ENCODE data around the gene SYF2. TPM values are rescaled to one million over a fixed set of nuclear protein-coding genes. Genes with fewer than 3 reads are reported as not detected.

SYF2 gene
- total and polyA plus RNA-seq, 2 of the 13 experiments (the other 11 are each of a cell fraction or from before 2014, with no cell fraction given), result 17.8 to 34.1 TPM

DNA sequence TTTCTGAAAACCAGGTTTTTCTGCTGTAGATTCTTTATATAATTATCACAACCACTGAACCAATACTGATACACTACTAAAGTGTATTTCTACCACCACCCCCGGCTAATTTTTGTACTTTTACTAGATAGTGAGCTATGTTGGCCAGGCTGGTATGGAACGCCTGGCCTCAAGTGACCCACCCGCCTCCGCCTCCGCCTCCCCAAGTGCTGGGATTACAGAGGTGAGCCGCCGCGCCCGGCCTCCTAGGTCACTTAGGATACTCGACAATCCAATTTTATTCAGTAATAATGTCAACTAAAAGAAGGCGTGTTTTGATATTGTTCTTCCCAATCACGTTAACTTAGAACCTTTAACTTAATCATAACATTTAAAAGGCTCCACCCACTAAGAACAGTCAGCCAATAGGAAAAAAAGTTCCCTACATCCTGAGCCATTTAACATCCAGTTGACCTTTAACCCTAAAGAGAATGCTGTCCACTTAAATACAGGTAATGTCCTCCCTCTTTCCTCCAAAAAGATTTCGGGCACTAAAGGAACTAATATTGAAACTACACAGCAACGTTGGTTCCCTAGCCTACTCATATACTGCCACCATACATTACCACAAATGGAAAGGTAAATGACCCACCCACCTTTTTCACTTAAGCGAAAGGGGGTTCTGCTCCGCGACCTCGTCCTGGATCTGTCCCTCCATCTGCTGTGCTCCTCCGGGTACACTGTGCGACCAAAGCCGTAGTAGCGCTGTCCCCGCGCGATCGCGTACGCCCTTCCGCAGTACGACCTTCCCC lies 13.7 kb upstream of the SYF2 start (continued):
- TF ChIP-seq ZNF598 (CRISPR knock-in tag; IDR thresholded peaks at IDR 0.05; ENCODE audit: borderline replicate concordance) (no peak), POLR2G (IDR thresholded peaks at IDR 0.05; ENCODE audit: low read depth, low read length) (no peak), KDM2A (CRISPR knock-in tag; IDR thresholded peaks at IDR 0.05; ENCODE audit: borderline replicate concordance, low read depth) (peak; percentile 5; the same call in 1 of the 2 replicates), CENPX (CRISPR knock-in tag; IDR thresholded peaks at IDR 0.05) (no peak), HOXA3 (CRISPR knock-in tag; IDR thresholded peaks at IDR 0.05) (0 out of 2 replicates have a peak, but pooled peaks have one; percentile 19), NR2F6 (IDR thresholded peaks at IDR 0.05) (peak; percentile 73), NR2F6 (CRISPR knock-in tag; IDR thresholded peaks at IDR 0.05) (peak; percentile 48; the same call in 1 of the 2 replicates), SMARCE1 (IDR thresholded peaks at IDR 0.05; ENCODE audit: borderline replicate concordance) (no peak), NONO (IDR thresholded peaks at IDR 0.05) (no peak), NONO (CRISPR knock-in tag; conservative IDR thresholded peaks at IDR 0.05) (peak; percentile 60; the same call in 1 of the 2 replicates), PRMT3 (CRISPR knock-in tag; IDR thresholded peaks at IDR 0.05; ENCODE audit: borderline replicate concordance, low read depth) (no peak), SRF (IDR thresholded peaks at IDR 0.05; ENCODE audit: low read depth, low read length) (no peak), ZFX (CRISPR knock-in tag; IDR thresholded peaks at IDR 0.05; ENCODE audit: low read depth) (no peak), ZNF678 (CRISPR knock-in tag; IDR thresholded peaks at IDR 0.05) (no peak), ZNF746 (CRISPR knock-in tag; IDR thresholded peaks at IDR 0.05) (no peak), ZNF510 (CRISPR knock-in tag; IDR thresholded peaks at IDR 0.05; ENCODE audit: low read depth) (no peak), KDM3A (CRISPR knock-in tag; IDR thresholded peaks at IDR 0.05; ENCODE audit: low read depth) (no peak)
- TF ChIP-seq, protein P1, sequence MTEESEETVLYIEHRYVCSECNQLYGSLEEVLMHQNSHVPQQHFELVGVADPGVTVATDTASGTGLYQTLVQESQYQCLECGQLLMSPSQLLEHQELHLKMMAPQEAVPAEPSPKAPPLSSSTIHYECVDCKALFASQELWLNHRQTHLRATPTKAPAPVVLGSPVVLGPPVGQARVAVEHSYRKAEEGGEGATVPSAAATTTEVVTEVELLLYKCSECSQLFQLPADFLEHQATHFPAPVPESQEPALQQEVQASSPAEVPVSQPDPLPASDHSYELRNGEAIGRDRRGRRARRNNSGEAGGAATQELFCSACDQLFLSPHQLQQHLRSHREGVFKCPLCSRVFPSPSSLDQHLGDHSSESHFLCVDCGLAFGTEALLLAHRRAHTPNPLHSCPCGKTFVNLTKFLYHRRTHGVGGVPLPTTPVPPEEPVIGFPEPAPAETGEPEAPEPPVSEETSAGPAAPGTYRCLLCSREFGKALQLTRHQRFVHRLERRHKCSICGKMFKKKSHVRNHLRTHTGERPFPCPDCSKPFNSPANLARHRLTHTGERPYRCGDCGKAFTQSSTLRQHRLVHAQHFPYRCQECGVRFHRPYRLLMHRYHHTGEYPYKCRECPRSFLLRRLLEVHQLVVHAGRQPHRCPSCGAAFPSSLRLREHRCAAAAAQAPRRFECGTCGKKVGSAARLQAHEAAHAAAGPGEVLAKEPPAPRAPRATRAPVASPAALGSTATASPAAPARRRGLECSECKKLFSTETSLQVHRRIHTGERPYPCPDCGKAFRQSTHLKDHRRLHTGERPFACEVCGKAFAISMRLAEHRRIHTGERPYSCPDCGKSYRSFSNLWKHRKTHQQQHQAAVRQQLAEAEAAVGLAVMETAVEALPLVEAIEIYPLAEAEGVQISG (CRISPR knock-in tag; IDR thresholded peaks at IDR 0.05), result peak; percentile 8; the same call in 1 of the 2 replicates

All from HepG2 (cell line).